Stimulated activated naive B cell treated with anti-CD40 and anti-IgM and Interleukin-4, amounts not matched to agents 10 μg/mL and 1 μg/mL and 100 μg/mL, for 72 hours (primary cell): ENCODE results near the gene VDAC1.
A peak's percentile ranks its signal among the peaks of the same experiment; 100 is the strongest.

Source experiments
- ATAC-seq, 2 donors: fragments of 150-1000 bp; cut with Tn5 transposase; replicated peaks; 2 replicates each; pipeline ENCODE4 v1.10.0; 2021; ENCODE audit warnings: moderate library complexity in 1 of 2
- DNase-seq: peaks from one replicate; pipeline ENCODE4 v3.0.0; 2021
- H3K27ac Mint-ChIP-seq: one replicate; pipeline ENCODE4 v1.8.0; 2022; ENCODE audit warnings: mild to moderate bottlenecking, mixed read lengths
- H3K27me3 Mint-ChIP-seq, 2 donors: one replicate each; pipeline ENCODE4 v1.8.0; 2022; ENCODE audit warnings: mixed read lengths in 2 of 2
- H3K36me3 Mint-ChIP-seq, 2 donors: one replicate each; pipeline ENCODE4 v1.8.0; 2022; ENCODE audit warnings: mixed read lengths in 2 of 2, mild to moderate bottlenecking in 1 of 2
- H3K4me1 Mint-ChIP-seq, 2 donors: one replicate each; pipeline ENCODE4 v1.8.0; 2022; ENCODE audit warnings: mixed read lengths in 2 of 2, mild to moderate bottlenecking in 1 of 2
- H3K4me3 Mint-ChIP-seq, 2 donors: one replicate each; pipeline ENCODE4 v1.8.0; 2022; ENCODE audit warnings: mild to moderate bottlenecking in 2 of 2, mixed read lengths in 2 of 2, moderate library complexity in 1 of 2
- H3K9me3 Mint-ChIP-seq, 2 donors: one replicate each; pipeline ENCODE4 v1.8.0; 2022; ENCODE audit warnings: mixed read lengths in 2 of 2, mild to moderate bottlenecking in 1 of 2

Gene VDAC1

GRCh38 chr5:134006115-134006514, 1.3 kb upstream of the VDAC1 start:
- Mint-ChIP-seq H3K36me3 (peaks cover 19 to 27% of the 10 kb centered on the region in 2 donors), H3K27ac (no peak overlapping the region), H3K4me3 (peak overlapping the region; percentile 91), H3K27me3 (no peaks in the 10 kb centered on the region), H3K9me3 (no peaks in the 10 kb centered on the region), H3K4me1 (peaks cover 21 to 36% of the 10 kb centered on the region in 2 donors)
- ATAC-seq (no peak), DNase-seq (no peak)

GRCh38 chr5:134005417-134006061, 764 bp upstream of the VDAC1 start:
- ATAC-seq, result peak; percentile 5 to 9

GRCh38 chr5:134003817-134004625, 754 bp downstream of the VDAC1 start:
- Mint-ChIP-seq H3K36me3 (peaks cover 29 to 44% of the 10 kb centered on the region in 2 donors), H3K27ac (peak overlapping the region; percentile 97), H3K4me1 (peaks cover 37 to 52% of the 10 kb centered on the region in 2 donors), H3K4me3 (peak overlapping the region; percentile 91), H3K9me3 (no peaks in the 10 kb centered on the region), H3K27me3 (no peaks in the 10 kb centered on the region)
- ATAC-seq, result peak; percentile 39 to 41
- DNase-seq, result peak; percentile 70

More at GRCh38 chr5:134005417-134006061, 764 bp upstream of the VDAC1 start:
- Mint-ChIP-seq H3K27ac (peak overlapping the region; percentile 96), H3K36me3 (peaks cover 21 to 31% of the 10 kb centered on the region in 2 donors), H3K4me1 (peaks cover 24 to 38% of the 10 kb centered on the region in 2 donors), H3K4me3 (peak overlapping the region; percentile 91), H3K9me3 (no peaks in the 10 kb centered on the region), H3K27me3 (no peaks in the 10 kb centered on the region)
- DNase-seq, result peak; percentile 31

- Mint-ChIP-seq H3K27me3 (no peaks in the 10 kb centered on the region), H3K36me3 (peaks cover 29 to 45% of the 10 kb centered on the region in 2 donors), H3K4me3 (peak overlapping the region; percentile 89 to 91), H3K4me1 (peaks cover 37 to 55% of the 10 kb centered on the region in 2 donors), H3K27ac (peak overlapping the region; percentile 97), H3K9me3 (no peaks in the 10 kb centered on the region)
- DNase-seq (no peak), ATAC-seq (no peak)
These were observed 1.5 kb downstream of the VDAC1 start for GRCh38 chr5:134003064-134003816.

GRCh38 chr5:134001938-134002731, 2.6 kb downstream of the VDAC1 start:
- Mint-ChIP-seq H3K27me3 (no peaks in the 10 kb centered on the region), H3K27ac (peak overlapping the region; percentile 97), H3K4me3 (peak overlapping the region; percentile 89 to 91), H3K36me3 (peaks cover 32 to 45% of the 10 kb centered on the region in 2 donors), H3K4me1 (peaks cover 37 to 60% of the 10 kb centered on the region in 2 donors), H3K9me3 (no peaks in the 10 kb centered on the region)
- no peak for DNase-seq
- ATAC-seq, result no peak

GRCh38 chr5:134000696-134001453, 3.9 kb downstream of the VDAC1 start:
- Mint-ChIP-seq H3K27ac (no peak overlapping the region), H3K4me1 (peaks cover 43 to 68% of the 10 kb centered on the region in 2 donors), H3K4me3 (peak overlapping the region in 1 of 2 donors; percentile 1), H3K27me3 (no peaks in the 10 kb centered on the region), H3K36me3 (peaks cover 31 to 44% of the 10 kb centered on the region in 2 donors), H3K9me3 (no peaks in the 10 kb centered on the region)
- DNase-seq (no peak), ATAC-seq (no peak)

GRCh38 chr5:134000091-134000511, 4.7 kb downstream of the VDAC1 start:
- H3K4me3 Mint-ChIP-seq, result no peak overlapping the region

GRCh38 chr5:133998807-133999206, 6.0 kb downstream of the VDAC1 start:
- H3K36me3 Mint-ChIP-seq, result peaks cover 35 to 52% of the 10 kb centered on the region in 2 donors
- no peak for DNase-seq
- no peak overlapping the region for H3K4me3 Mint-ChIP-seq
- peaks cover 55 to 80% of the 10 kb centered on the region in 2 donors for H3K4me1 Mint-ChIP-seq
- ATAC-seq, result no peak
- no peaks in the 10 kb centered on the region for H3K27me3 Mint-ChIP-seq
- no peak overlapping the region for H3K27ac Mint-ChIP-seq
- no peaks in the 10 kb centered on the region for H3K9me3 Mint-ChIP-seq

More at GRCh38 chr5:134000091-134000511, 4.7 kb downstream of the VDAC1 start:
- Mint-ChIP-seq H3K27ac (no peak overlapping the region), H3K9me3 (no peaks in the 10 kb centered on the region), H3K27me3 (no peaks in the 10 kb centered on the region), H3K36me3 (peaks cover 32 to 43% of the 10 kb centered on the region in 2 donors), H3K4me1 (peaks cover 44 to 68% of the 10 kb centered on the region in 2 donors)
- no peak for ATAC-seq
- DNase-seq, result no peak

- Mint-ChIP-seq H3K36me3 (peaks cover 33 to 45% of the 10 kb centered on the region in 2 donors), H3K4me1 (peaks cover 58 to 82% of the 10 kb centered on the region in 2 donors), H3K9me3 (no peaks in the 10 kb centered on the region), H3K27me3 (no peaks in the 10 kb centered on the region), H3K4me3 (no peak overlapping the region), H3K27ac (no peak overlapping the region)
- no peak for DNase-seq
- ATAC-seq, result no peak
These were observed 6.7 kb downstream of the VDAC1 start for GRCh38 chr5:133998042-133998441.

- H3K27me3 Mint-ChIP-seq, result no peaks in the 10 kb centered on the region
- no peak overlapping the region for H3K4me3 Mint-ChIP-seq
- ATAC-seq (no peak), DNase-seq (no peak)
- peaks cover 53 to 78% of the 10 kb centered on the region in 2 donors for H3K4me1 Mint-ChIP-seq
- H3K36me3 Mint-ChIP-seq, result peaks cover 33 to 42% of the 10 kb centered on the region in 2 donors
- H3K27ac Mint-ChIP-seq, result no peak overlapping the region
- no peaks in the 10 kb centered on the region for H3K9me3 Mint-ChIP-seq
These were observed 8.0 kb downstream of the VDAC1 start for GRCh38 chr5:133996683-133997252.

GRCh38 chr5:133995883-133996563, 8.8 kb downstream of the VDAC1 start:
- H3K36me3 Mint-ChIP-seq, result peaks cover 29 to 40% of the 10 kb centered on the region in 2 donors
- H3K27ac Mint-ChIP-seq, result no peak overlapping the region
- H3K27me3 Mint-ChIP-seq, result no peaks in the 10 kb centered on the region
- peak overlapping the region in 1 of 2 donors; percentile 21 for H3K4me3 Mint-ChIP-seq
- H3K4me1 Mint-ChIP-seq, result peaks cover 48 to 71% of the 10 kb centered on the region in 2 donors
- ATAC-seq, result no peak
- DNase-seq, result no peak
- no peaks in the 10 kb centered on the region for H3K9me3 Mint-ChIP-seq

GRCh38 chr5:133995341-133995740, 9.4 kb downstream of the VDAC1 start:
- Mint-ChIP-seq H3K4me3 (peak overlapping the region; percentile 18 to 29), H3K27me3 (no peaks in the 10 kb centered on the region), H3K9me3 (no peaks in the 10 kb centered on the region), H3K4me1 (peaks cover 46 to 68% of the 10 kb centered on the region in 2 donors), H3K27ac (peak overlapping the region; percentile 61), H3K36me3 (peaks cover 31 to 42% of the 10 kb centered on the region in 2 donors)
- ATAC-seq, result no peak
- no peak for DNase-seq
